Lower lobe of right lung (tissue), 2 donors: Measurements from ENCODE around the gene DPF3. TPM values are rescaled to one million over a fixed set of nuclear protein-coding genes. Genes with fewer than 3 reads are reported as not detected.

ENCODE experiments used
- ATAC-seq, 2 donors: fragments of 200-7000 bp; cut with Tn5 transposase; one replicate each; pipeline ENCODE4 v1.9.1; 2020 to 2022; ENCODE audit warnings: mild to moderate bottlenecking in 2 of 2, moderate library complexity in 2 of 2
- DNase-seq: peaks from one replicate; pipeline ENCODE4 v3.0.0-alpha.2; 2020
- H3K27ac ChIP-seq: fragments of 200-600 bp; one replicate; pipeline ENCODE4 v1.8.0; 2022
- H3K27me3 ChIP-seq: fragments of 200-600 bp; one replicate; pipeline ENCODE4 v1.8.0; 2022; ENCODE audit warnings: low read depth
- H3K36me3 ChIP-seq: fragments of 200-600 bp; one replicate; pipeline ENCODE4 v1.8.0; 2022; ENCODE audit warnings: mild to moderate bottlenecking
- H3K4me1 ChIP-seq: fragments of 200-600 bp; one replicate; pipeline ENCODE4 v1.8.0; 2022
- H3K4me3 ChIP-seq: fragments of 200-600 bp; one replicate; pipeline ENCODE4 v1.8.0; 2022; ENCODE audit warnings: mild to moderate bottlenecking
- H3K9me3 ChIP-seq: fragments of 200-600 bp; one replicate; pipeline ENCODE4 v1.8.0; 2022
- CTCF ChIP-seq: fragments of 200-600 bp; IDR thresholded peaks from one replicate; pipeline ENCODE4 v1.8.0; 2022; ENCODE audit warnings: antibody characterized with exemption, mild to moderate bottlenecking
- intact Hi-C: fragments of 100-400 bp; cut with DNase I; formaldehyde crosslinking; loops from one replicate; pipeline ENCODE4 v1.11.0; 2022
- total RNA-seq: library from RNA; stranded (reverse); fragmentation: NEBNext Ultra II Directional; extraction: Animal tissue kit (Norgen Biotek cat#: 25700); gene quantifications from one replicate; pipeline ENCODE4 v1.2.1, GENCODE V29; 2021
- donor health status: DM: no; HTN: yes; CAD: no; lungs with severe emphysema.

The DPF3 gene
- total RNA-seq, 1 donor from 2014 or later: 0.59 TPM

- Histone ChIP-seq H3K36me3 (no peaks in the 10 kb centered on the region), H3K27ac (no peak overlapping the region), H3K4me1 (no peaks in the 10 kb centered on the region), H3K27me3 (no peaks in the 10 kb centered on the region), H3K4me3 (no peak overlapping the region), H3K9me3 (no peaks in the 10 kb centered on the region)
- DNase-seq: no peak
- no peak for TF ChIP-seq CTCF
- intact Hi-C loops: no loop called here
- ATAC-seq: no peak
Observed at GRCh38 chr14:72884386-72884785, 9.5 kb downstream of the DPF3 start.

DNA sequence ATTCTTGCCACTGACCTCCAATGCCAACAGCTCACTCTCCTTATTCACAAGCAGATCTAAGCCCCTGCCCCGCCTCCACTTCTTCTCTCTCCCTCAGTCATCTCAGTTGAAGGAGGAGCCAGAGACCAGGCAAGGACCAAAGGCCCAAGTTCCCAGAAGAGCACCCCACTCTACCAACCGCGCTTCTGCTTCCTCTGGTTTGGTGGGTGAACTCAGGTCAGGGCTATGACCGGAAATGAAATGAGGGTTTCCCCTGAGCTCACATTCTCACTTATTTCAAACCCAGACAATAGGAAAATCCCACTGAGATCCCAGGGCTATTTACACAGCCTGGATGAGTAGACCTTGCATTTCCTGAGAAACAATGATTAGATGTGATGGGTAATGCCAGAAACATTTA, 9.9 kb downstream of the DPF3 start:
- ATAC-seq (no peak), DNase-seq (no peak)
- Histone ChIP-seq H3K4me1 (no peaks in the 10 kb centered on the region), H3K27ac (no peak overlapping the region), H3K36me3 (no peaks in the 10 kb centered on the region), H3K4me3 (no peak overlapping the region), H3K9me3 (no peaks in the 10 kb centered on the region), H3K27me3 (no peaks in the 10 kb centered on the region)
- intact Hi-C loops: no loop called here
- no peak for TF ChIP-seq CTCF

- no peak for TF ChIP-seq CTCF
- Histone ChIP-seq H3K36me3 (no peaks in the 10 kb centered on the region), H3K4me1 (no peaks in the 10 kb centered on the region), H3K27ac (no peak overlapping the region), H3K4me3 (no peak overlapping the region), H3K27me3 (no peaks in the 10 kb centered on the region), H3K9me3 (no peaks in the 10 kb centered on the region)
- DNase-seq: no peak
- no peak for ATAC-seq
- intact Hi-C loops: no loop called here
Observed at GRCh38 chr14:72883109-72883508, 10.8 kb downstream of the DPF3 start.

- intact Hi-C loops: no loop called here
- TF ChIP-seq CTCF: no peak
- Histone ChIP-seq H3K9me3 (no peaks in the 10 kb centered on the region), H3K27me3 (no peaks in the 10 kb centered on the region), H3K36me3 (no peaks in the 10 kb centered on the region), H3K27ac (no peak overlapping the region), H3K4me1 (no peaks in the 10 kb centered on the region), H3K4me3 (no peak overlapping the region)
- no peak for ATAC-seq
- DNase-seq: no peak
Observed at GRCh38 chr14:72882463-72882862, 11.4 kb downstream of the DPF3 start.

DNA sequence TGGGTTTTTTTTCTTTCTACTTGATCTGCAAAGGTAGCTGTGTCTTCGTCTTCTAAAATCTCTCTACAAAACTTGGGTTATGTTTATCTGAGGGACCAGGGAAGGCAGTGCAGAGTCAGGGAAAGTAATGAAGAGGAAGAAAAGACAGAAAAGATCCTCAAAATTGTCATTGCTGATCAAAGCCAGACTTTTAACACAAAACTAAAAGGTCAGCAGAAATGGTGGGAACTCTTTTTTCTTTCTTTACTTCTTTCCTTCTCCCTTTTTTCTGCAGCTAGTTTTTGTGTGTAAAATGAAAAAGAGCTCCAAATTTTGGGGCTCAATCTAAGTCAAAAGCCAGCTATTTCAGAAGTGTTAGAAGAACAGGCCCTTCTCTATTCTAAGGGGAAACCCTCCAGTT, 11.9 kb downstream of the DPF3 start:
- no peak for TF ChIP-seq CTCF
- intact Hi-C loops: no loop called here

DNA sequence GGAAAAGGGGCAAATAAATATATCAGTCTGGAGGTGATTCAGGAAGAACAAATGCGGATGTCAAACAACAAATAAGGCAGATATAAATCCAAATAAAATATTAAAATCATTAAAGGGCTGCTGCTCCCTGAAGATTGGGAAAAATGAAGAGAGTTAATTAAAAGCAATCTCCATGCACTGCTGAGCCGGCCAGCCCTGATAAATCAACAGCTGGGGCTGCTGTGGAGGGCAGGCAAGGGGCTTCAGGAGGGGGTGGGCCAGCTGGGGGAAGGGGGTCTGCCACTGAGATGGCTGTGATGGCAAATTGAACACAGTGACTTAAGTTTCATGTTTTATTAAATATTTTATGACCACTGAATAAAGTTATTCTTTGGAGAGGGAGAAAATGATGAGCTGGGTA, 12.4 kb downstream of the DPF3 start:
- ATAC-seq (no peak), DNase-seq (no peak)
- H3K4me3 ChIP-seq: no peak overlapping the region
- H3K27ac ChIP-seq: no peak overlapping the region
- H3K36me3 ChIP-seq: no peaks in the 10 kb centered on the region
- H3K4me1 ChIP-seq: no peaks in the 10 kb centered on the region
- no peak for TF ChIP-seq CTCF
- no peaks in the 10 kb centered on the region for H3K27me3 ChIP-seq
- no peaks in the 10 kb centered on the region for H3K9me3 ChIP-seq
- intact Hi-C loops: no loop called here

More for the DNA sequence above, 11.9 kb downstream of the DPF3 start:
- Histone ChIP-seq H3K36me3 (no peaks in the 10 kb centered on the region), H3K4me3 (no peak overlapping the region), H3K4me1 (no peaks in the 10 kb centered on the region), H3K27ac (no peak overlapping the region), H3K9me3 (no peaks in the 10 kb centered on the region), H3K27me3 (no peaks in the 10 kb centered on the region)
- ATAC-seq (no peak), DNase-seq (no peak)
